HG02623 (cell line): ENCODE data around the gene SPATA9.

Experiments
- ATAC-seq: cut with Tn5 transposase; IDR thresholded peaks from one replicate; pipeline ENCODE4 v1.9.1; 2021; ENCODE audit warnings: moderate library complexity; ENCODE audit not compliant: unreplicated experiment

The SPATA9 gene

DNA sequence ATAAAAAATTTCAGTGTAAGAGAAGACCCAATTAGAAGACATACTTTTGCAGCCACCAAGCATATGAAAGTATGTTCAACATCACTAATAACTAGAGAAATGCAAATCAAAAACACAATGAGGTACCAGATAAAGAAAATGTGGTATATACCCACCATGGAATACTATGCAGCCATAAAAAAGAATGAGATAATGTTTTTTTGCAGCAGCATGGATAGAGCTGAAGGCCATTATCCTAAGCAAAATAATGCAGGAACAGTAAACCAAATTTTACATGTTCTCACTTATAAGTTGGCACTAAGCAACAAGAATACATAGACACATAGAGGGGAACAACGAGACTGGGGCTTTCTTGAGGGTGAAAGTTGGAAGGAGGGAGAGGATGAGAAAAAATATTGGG lies 6.9 kb upstream of the SPATA9 start:
- ATAC-seq: no peak

- no peak for ATAC-seq
These were observed 3.9 kb upstream of the SPATA9 start for GRCh38 chr5:95686651-95687050.

DNA sequence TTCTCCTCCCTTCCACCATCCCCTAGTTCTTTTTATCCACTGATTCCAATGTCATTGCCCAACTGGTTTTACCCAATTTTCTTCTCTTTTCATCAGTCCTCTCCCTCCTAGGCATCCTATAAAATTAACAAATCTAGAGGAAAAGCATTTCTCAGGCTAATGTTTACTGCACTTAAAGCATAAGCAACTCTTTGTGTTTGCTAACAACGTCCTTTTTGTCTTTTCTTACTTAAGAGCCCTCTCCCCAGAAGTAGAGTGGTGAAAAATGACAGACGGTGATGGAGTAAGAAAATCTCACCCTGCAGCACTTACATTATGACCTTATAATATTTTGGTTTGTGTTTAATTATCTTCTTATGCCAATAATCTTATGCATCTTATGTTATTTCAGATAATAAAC lies 1.6 kb upstream of the SPATA9 start:
- ATAC-seq: no peak

DNA sequence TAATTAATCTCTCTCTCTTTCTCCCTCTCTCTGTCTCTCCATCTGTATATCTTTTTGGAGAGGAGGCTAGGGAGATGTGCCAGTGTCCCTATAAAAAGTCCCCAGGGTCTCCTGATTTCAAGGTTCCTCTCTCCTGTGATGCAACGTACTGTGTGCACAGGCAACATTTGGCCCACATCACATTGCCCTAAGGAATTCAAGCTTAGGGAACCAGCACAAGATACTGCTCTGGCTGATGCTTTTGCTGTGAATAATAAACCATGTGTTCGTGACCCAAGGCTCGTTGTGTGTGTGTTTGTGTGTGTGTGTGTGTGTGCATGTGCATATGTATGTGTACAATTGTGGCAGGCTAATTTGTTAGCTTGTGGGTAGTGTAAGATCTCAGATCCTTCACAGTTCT lies 9.7 kb downstream of the SPATA9 start:
- no peak for ATAC-seq

GRCh38 chr5:95672641-95673040 lies 10.2 kb downstream of the SPATA9 start:
- ATAC-seq: no peak

DNA sequence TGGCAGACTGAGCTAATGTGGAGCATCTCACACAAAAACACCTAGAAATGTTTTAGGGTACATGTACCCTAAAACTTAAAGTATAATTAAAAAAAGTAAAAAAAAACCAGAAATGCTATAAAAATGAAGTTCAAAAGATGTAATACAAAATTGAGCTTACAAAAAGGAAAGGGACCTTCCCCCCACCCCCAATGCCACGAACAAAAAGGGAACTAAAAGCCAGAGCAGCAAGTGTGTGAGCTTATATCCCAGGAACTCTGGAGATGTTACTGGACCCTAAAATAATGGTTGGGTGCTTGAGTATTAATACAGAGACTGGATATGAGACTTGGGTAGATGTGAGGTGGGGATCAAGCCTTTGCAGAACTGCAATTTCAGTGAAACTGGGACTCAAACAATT lies 11.0 kb downstream of the SPATA9 start:
- ATAC-seq: no peak

DNA sequence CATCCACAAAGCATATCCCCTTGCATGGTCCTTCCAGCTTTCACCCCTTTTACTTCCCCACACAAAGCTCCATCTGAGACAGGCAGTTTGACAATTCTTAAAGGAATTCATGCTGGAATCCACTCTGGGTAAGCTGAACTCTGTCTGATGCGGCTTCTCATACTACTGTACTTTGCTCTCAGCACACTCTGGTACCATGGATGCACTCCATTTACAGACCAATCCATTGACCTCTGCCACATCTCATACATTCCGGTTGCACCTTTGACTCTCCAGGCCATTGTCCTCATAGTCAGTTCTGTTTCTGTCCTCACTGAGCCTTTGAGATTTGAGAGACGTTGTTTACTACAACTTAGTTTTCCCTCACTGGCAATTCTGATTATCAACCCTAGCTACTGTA lies 12.2 kb downstream of the SPATA9 start:
- no peak for ATAC-seq

- ATAC-seq: no peak
These were observed 12.8 kb downstream of the SPATA9 start for GRCh38 chr5:95669985-95670384.

GRCh38 chr5:95669540-95669939 lies 13.3 kb downstream of the SPATA9 start:
- no peak for ATAC-seq

DNA sequence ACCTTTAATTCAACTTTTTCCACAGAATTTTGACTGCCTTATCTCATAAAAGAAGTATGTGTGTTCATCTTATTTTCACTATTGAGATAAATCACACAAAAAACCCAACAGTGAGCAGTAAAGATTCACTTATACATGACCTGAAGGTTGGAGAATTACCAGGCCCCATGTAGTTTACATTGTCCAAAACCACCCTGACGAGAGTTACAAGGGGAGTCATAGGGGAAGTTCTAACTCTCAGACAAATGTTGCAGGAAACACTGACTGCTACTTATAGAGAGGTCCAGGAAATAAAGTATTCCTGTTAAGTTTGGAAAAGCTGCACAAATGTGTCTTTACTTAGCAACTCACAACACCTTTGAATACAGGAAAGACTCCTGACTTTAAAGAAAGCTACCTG lies 14.1 kb downstream of the SPATA9 start:
- ATAC-seq: no peak

DNA sequence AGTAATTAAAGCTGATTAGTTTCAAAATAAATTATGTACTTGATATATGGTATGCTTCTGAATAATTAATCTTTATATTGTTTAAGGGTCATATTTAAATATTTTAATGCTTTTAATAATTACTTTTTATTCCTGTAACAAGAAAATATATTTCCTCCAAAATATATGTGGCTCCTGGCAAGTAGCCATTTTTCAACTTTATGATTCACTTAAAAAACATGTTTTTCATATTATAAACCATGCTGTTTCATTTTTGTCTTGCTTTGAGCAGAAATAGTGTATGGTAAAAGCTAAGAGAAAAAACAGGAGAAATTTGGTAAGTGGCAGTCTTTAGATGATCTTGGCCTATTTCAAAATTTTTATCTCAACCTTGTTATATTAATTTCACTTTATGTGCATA lies 14.6 kb downstream of the SPATA9 start:
- ATAC-seq: no peak

DNA sequence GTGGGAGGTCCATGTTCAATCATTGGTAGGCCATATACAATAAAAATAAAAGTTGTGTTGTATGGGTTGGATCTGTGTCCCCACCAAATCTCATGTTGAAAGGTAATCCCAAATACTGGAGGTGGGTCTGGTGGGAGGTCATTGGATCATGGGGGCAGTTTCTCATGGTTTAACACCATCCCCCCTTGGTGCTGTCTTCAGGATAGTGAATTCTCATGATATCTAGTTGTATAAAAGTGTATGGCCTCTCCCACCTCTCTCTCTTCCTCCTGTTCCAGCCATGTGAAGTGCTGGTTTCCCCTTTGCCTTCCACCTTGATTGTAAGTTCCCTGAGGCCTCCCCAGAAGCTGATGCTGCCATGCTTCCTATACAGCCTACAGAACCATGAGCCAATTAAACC lies 15.1 kb downstream of the SPATA9 start:
- ATAC-seq: no peak

- no peak for ATAC-seq
These were observed 15.7 kb downstream of the SPATA9 start for GRCh38 chr5:95667061-95667618.

DNA sequence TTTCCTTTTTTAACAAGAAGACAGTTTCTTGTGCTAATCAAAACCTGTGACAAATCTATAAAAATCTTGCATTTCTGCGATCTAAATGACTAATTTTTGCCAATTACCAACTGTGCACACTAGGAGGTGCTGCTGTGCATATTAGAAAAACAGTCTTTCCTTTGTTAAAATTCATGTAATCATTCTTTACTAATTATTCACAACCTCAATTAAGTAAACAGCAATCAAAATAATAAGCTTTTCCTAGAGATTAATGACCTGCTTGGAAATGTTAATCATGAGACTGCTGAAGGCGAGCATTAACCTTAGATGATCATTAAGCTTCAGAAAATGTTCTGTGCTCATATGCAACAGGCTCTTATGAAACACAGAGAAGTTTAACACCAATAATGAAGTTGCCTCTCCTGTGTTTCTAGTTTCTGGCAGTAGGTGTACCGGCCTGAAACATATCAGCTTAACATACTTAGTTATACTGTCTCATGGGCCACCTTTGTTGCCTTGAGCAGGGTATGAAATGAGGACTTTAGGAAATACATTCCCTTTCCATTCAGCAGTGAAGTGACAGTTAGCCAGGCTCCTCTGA lies 18.5 kb downstream of the SPATA9 start:
- no peak for ATAC-seq

GRCh38 chr5:95662946-95663345 lies 19.8 kb downstream of the SPATA9 start:
- ATAC-seq: no peak

DNA sequence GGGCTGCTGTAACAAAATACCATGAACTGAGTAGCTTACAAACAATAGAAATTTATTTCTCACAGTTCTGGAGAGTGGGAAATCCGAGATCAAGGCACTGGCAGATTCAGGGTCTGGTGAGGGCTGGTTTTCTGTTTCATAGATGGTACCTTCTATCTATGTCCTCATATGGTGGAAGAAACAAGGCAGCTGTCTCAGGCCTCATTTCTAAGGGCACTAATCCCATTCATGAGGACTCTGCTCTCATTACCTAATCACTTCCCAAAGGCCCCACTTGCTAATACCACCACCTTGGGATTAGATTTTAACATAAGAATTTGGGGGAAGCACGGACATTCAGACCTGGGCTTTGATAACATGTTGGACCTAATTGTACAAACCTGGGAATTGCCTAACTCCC lies 22.7 kb downstream of the SPATA9 start:
- ATAC-seq: no peak

- no peak for ATAC-seq
These were observed 27.2 kb downstream of the SPATA9 start for GRCh38 chr5:95655575-95655974.

DNA sequence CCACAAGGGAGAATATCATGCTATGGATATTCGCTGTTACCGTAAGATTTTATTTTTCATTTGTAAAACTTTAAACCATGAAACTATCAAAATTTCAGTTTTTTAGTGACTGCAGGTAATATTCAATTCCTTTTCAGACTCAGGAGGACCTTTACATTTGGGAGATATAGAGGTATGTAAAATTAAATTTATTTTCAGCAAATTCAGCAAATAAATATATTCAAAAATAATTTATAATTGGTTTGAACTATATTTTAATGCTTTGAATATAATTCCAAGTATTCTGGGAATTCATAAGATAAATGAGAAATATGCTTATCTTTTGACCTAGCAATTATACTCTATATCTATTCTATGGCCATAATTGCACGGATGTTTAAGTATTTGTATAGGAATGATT lies 28.6 kb downstream of the SPATA9 start:
- no peak for ATAC-seq

- ATAC-seq: no peak
These were observed 29.9 kb downstream of the SPATA9 start for GRCh38 chr5:95652849-95653248.

GRCh38 chr5:95649842-95650620 lies 32.8 kb downstream of the SPATA9 start:
- ATAC-seq: no peak

GRCh38 chr5:95649274-95649673 lies 33.5 kb downstream of the SPATA9 start:
- no peak for ATAC-seq
